Measurements from ENCODE around the gene DNAJA3.

DNAJA3 gene

GRCh38 chr16:4425378-4426020 lies at the start of gene DNAJA3:
Gene DNAJA3 (plus strand): TSS chr16:4425868. CDS start chr16:4425882, 14 bp downstream.
- DNase-seq, result peak; percentile 67 to 74

DNA sequence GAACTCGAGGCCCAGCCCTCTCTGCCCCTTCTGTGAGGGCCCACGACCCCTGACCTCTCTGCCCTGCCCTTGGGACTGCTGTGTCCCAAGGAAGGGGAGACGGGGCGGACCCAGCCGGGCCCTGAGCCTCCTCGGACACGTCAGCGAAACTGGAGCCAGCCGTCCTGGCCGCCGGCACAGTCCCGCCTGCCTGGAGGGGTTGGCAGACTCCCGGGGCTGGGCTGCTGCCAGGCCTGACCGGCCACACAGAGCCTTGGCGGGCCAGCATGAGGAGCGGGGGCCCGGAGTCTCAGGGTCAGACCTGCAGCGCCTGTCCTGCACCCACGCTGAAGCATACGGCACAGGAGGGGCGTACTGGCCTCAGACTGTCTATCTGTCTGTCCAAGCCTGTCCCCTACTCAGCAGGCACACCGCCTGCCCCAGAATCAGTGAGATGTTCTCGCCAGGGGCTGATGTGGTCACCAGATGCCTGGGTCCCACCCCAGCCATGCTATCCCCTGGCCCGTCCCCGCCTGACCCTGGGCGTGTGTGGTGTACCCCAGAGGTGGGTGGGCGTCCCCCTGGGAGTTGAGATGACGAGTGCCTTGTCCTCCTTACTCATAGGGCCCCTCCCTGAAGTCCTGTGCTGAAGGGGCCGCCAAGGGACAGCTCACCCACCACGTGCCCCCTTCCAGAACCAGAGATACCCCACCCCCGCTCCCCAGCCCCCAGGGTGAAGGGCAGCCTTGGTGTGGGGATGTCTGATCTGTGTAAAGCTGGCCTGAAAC lies 49.4 kb upstream of the DNAJA3 start:
- DNase-seq, result no peak

- DNase-seq, result no peak
These were observed 48.6 kb upstream of the DNAJA3 start for GRCh38 chr16:4376893-4377572.

- DNase-seq, result no peak
These were observed 48.0 kb upstream of the DNAJA3 start for GRCh38 chr16:4377573-4378154.

DNA sequence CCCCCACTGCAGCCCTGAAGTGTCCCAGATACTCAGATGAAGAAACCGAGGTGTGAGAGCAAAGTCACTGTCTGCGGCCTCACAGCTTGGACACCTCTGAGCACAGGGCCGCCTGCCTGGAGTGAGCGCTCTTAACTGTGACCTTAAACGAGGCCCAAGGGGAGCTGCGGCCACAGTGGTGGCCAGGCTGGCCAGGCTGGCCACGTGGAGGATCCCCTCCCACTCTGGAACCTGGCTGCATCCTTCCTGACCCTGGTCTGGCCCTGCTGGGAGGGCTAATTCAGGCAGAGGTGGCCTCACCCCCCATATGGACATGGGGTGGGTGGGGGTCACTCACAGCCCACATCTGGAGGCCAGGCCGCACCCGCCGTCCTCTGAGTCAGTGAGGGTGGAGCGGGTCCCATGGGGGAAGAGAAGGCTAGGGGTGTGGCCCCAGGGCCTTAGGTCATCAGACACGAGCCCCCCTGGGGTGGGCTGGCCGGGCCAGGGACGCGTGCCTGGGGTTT lies 47.5 kb upstream of the DNAJA3 start:
- DNase-seq, result no peak

DNA sequence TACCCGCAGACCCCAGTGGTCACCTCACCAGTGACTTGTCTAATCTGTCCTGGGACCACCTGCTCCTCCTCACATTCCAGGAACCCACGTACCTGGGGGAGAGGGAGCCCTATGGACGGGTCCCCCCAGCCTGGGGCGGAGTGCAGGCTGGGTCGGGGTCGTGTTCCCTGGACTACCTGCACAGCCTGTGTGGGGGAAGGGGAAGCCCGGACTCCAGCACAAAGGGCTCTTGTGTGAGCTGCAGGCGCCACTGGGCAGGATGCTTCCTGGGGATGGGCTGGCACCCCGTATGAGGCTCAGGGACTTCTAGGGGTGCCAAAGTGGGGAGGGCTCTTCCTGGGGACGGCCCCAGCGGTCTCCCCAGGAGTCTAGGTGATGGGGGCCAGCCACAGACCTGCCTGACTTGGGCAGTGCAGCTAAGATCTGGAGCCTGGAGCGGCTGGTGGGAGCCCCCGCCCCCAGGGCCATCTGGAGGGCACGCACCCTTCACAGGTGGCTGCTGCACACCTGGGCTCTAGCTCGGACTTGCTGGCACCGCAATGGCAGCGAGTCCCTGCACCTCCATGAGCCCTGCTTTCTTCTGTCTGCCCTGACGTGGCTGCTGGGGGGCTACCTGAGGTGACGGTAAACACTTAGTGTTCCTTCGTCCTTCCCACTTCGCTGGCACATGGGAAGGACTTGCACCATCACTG lies 46.5 kb upstream of the DNAJA3 start:
- no peak for DNase-seq

- no peak for DNase-seq
These were observed 45.3 kb upstream of the DNAJA3 start for GRCh38 chr16:4380119-4381063.

GRCh38 chr16:4381072-4381934 lies 44.4 kb upstream of the DNAJA3 start:
- no peak for DNase-seq

DNA sequence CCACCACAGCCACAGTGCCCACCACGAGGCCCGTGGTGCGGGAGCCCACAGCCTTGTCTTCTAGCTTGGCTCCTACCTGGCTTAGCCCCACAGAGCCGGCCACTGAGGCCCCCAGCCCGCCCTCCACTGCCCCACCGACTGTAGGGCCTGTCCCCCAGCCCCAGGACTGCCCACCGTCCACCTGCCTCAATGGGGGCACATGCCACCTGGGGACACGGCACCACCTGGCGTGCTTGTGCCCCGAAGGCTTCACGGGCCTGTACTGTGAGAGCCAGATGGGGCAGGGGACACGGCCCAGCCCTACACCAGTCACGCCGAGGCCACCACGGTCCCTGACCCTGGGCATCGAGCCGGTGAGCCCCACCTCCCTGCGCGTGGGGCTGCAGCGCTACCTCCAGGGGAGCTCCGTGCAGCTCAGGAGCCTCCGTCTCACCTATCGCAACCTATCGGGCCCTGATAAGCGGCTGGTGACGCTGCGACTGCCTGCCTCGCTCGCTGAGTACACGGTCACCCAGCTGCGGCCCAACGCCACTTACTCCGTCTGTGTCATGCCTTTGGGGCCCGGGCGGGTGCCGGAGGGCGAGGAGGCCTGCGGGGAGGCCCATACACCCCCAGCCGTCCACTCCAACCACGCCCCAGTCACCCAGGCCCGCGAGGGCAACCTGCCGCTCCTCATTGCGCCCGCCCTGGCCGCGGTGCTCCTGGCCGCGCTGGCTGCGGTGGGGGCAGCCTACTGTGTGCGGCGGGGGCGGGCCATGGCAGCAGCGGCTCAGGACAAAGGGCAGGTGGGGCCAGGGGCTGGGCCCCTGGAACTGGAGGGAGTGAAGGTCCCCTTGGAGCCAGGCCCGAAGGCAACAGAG lies 43.5 kb upstream of the DNAJA3 start:
- no peak for DNase-seq

- no peak for DNase-seq
These were observed 42.8 kb upstream of the DNAJA3 start for GRCh38 chr16:4382795-4383357.

- no peak for DNase-seq
These were observed 41.9 kb upstream of the DNAJA3 start for GRCh38 chr16:4383591-4384444.

DNA sequence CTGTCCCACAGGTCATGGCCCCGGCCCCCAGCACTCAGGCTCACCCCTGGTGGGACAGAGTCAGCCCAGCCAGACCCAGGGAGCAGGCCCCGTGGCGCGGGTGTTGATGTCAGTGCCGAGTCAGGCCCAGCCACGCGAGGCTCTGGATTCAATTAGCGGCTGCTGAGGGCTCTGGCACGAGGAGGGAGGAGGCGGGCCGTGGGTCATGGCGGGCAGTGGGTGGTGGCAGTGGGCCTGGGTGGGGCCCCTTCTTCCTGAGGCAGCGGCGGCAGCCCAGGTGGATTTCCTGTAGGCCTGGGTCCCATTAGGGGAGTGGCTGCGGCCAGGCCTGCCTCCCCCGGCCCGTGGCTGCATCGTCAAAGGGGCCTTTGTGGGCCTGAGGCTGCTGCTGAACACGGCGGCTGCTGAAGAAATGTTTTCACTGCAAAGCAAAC lies 41.1 kb upstream of the DNAJA3 start:
- no peak for DNase-seq

- DNase-seq, result no peak
These were observed 40.4 kb upstream of the DNAJA3 start for GRCh38 chr16:4385066-4385788.

- no peak for DNase-seq
These were observed 39.7 kb upstream of the DNAJA3 start for GRCh38 chr16:4385789-4386450.

DNA sequence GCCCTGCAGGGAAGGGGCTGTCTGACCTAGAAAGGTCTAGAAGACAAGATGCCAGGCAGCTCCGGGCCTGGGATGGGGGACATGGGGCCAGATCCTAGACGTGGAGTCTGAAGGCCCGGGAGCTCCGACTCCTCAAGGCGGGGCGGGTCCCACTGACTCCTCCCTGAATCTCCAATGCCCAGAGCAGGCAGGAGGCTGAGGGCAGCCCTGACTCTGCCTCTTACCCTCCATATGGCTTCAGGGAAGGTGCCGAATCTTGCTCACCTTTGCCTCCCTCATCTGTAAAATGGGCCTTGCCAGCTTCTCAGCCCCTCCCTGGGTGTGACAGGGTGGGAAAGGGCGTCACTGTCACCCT lies 39.2 kb upstream of the DNAJA3 start:
- DNase-seq, result no peak

GRCh38 chr16:4386951-4387565 lies 38.6 kb upstream of the DNAJA3 start:
- no peak for DNase-seq
